IPS-NIHi11 (cell line): Measurements from ENCODE around the gene SYK.
A peak's percentile ranks its signal among the peaks of the same experiment; 100 is the strongest.

Source experiments
- DNase-seq: peaks from one replicate; pipeline ENCODE4 v3.0.0; 2012; ENCODE audit warnings: mixed read lengths, low spot score

SYK gene

DNA sequence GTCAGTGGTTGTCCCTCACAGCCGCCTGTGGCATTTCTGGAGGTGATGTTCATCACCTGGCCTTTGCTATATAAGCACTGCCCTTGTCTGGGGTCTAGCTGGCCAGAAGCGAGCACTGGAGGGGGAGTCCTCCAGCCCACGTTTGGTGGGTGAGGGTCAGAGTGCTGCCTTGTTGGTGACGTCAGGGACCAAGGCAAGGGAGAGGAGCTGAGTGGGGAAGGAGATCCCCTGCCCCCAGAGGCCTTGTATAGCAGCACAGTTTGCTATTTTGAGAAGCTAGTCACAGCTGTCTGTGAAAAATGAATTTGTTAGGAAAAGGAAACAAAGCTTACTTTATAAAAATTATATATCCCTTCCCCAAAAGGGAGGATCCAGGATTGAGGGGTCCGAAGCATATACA is 49.8 kb downstream of the SYK start:
- peak; percentile 58 for DNase-seq

DNA sequence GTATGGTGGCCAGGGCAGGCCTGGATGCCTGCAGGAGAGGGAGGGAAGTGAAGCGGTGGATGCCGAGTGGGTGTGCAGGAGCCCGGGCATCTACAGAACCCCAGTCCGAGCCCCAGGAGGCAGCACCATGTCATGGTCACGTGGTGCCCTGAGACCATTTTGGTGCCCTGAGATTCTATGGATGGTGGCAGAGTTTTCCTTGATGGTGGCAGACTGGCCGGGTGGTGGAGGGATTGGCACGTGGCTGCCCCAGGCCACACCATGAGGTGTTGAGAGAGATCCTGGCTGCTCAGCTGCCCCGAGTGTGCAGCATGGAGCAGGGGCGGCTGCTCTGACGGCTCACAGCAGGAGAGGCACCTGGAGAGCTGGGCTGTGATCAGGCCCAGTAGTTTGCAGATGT is 52.3 kb downstream of the SYK start:
- DNase-seq: no peak

- DNase-seq: no peak
These were observed 53.1 kb downstream of the SYK start for GRCh38 chr9:90854637-90855175.

- DNase-seq: no peak
These were observed 53.7 kb downstream of the SYK start for GRCh38 chr9:90855208-90855902.

DNA sequence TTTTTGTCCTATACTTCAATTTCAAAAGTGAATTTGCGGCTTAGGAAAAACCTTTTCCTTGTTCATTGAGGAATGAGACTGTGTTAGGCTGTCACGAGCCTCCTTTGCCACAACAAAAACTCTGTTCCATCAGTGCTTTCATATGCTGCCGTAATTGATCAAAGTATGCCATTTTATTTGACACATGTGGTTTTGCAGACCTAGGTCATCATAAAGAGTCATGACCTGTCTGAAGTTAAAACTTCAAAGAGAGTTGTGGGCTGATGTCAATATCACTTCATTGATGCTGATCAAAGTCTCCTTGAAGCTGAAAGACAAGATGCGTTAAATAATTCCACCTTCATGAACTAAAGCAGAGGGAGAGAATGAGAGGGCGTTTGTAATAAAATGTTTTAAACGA is 55.5 kb downstream of the SYK start:
- no peak for DNase-seq

DNA sequence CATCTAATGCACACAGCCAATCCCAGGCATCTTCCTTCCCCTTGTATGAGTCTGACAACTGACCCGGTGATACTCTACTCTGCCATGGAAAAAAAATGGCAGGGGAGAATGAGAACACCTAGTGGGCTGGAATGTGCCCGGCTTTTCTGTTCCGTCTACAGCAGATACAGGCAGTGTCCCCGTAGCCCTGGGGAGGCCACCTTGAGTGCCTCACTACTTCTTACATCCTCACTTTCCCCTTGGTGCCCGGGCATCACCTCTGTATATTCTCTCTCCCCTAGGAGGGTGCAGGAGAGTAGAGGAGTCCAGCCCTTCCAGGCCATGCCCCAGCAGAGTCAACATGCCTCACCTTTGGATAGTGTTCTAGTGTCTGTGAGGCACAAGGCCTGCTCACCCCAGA is 56.2 kb downstream of the SYK start:
- no peak for DNase-seq

DNA sequence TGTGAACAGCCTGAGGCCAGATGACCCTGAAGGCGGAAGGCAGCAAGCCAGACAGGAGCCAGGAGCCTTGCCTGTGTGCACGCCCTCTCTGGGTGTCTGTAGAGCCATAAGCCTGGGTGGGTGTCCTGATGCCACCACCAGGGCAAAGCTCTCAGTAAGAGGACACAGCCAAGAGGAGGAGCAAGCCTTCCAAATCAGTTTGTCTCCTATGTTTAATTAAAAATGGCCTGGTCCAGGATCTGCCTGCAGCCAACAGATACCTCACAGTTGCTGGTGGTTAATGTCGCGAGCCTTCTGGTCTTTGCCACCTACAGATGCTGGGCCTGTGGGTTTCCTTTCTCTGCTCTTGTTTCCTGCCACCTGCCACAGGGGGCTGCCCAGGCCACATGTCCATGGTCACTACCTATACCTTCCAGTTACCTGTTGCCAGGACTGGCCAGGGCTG is 56.9 kb downstream of the SYK start:
- no peak for DNase-seq

- no peak for DNase-seq
These were observed 58.8 kb downstream of the SYK start for GRCh38 chr9:90860382-90860781.

GRCh38 chr9:90860826-90861225 is 59.2 kb downstream of the SYK start:
- DNase-seq: no peak

DNA sequence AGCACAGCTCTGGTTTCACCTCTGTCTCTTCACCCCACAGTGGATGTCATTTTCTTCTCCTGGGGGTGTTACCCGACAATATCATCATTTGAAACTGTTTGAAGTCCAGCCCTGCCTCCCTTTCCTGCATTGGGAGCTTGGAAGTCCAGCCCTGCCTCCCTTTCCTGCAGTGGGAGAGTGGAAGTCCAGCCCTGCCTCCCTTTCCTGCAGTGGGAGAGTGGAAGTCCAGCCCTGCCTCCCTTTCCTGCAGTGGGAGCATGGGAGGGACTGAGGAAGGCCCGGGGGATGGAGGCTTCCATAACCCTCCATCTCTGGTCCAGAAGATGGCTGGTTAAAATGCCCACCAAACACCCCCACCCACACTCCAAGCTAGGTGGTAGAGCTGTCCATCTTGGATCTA is 59.8 kb downstream of the SYK start:
- DNase-seq: no peak

DNA sequence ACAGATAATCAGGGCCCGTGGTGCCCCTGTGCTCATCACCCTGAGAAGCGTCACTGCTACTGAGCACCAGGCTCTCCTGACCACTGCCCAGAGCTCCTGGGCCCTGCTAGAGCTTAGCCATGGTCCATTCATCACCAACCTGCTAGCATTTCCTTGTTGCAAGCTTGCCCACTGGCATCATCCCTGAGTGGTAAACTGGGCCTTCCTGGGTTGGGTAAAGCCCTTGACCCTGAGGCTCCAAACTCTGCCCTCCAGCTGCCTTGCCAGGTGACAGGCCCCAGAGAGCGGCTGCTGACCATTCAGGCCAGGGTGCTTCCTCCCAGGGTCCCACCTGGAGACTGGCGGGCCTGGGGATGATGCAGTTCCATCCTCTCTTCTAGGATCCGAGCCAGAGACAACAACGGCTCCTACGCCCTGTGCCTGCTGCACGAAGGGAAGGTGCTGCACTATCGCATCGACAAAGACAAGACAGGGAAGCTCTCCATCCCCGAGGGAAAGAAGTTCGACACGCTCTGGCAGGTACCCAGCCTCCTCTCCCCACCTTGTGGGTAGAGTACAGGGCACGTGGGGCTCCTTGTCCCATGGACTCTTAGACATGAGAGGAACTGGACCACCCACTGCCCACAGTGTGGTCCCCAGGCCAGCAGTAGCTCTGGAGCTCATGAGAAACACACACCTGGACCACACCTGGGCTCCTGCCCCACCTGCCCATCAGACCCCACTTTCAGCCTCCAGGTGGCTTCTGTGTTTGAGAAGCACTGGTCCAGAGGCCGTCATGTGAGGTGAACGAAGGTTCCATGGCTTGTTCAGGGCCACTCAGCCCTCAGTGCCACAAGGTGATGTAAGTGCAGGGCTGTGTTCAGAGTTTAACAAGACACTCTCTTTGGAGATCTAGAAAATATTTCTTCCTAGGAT is 60.5 kb downstream of the SYK start:
- DNase-seq: no peak

- no peak for DNase-seq
These were observed 63.2 kb downstream of the SYK start for GRCh38 chr9:90864779-90865178.

GRCh38 chr9:90867101-90867500 is 65.5 kb downstream of the SYK start:
- DNase-seq: no peak

GRCh38 chr9:90868555-90868954 is 66.9 kb downstream of the SYK start:
- no peak for DNase-seq

DNA sequence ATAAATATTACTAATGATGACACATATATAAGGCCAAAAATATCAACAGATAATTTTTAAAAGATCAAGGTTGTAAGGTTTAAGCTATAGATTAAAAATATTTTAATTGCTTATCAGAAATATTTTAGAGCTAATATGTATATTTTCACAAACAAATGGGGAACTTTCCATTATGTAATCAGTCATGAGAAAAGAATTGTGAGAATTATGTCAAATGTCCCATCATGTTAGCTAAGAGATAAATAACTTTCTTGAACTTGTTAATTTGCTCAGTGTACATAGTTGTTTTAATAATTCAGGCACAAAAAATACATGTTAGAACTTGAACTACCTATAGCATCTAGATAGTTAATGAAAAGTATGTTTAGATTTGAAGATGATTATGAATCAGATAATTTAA is 67.7 kb downstream of the SYK start:
- no peak for DNase-seq

GRCh38 chr9:90870621-90871326 is 69.2 kb downstream of the SYK start:
- DNase-seq: peak; percentile 40

GRCh38 chr9:90871327-90871935 is 69.8 kb downstream of the SYK start:
- no peak for DNase-seq

DNA sequence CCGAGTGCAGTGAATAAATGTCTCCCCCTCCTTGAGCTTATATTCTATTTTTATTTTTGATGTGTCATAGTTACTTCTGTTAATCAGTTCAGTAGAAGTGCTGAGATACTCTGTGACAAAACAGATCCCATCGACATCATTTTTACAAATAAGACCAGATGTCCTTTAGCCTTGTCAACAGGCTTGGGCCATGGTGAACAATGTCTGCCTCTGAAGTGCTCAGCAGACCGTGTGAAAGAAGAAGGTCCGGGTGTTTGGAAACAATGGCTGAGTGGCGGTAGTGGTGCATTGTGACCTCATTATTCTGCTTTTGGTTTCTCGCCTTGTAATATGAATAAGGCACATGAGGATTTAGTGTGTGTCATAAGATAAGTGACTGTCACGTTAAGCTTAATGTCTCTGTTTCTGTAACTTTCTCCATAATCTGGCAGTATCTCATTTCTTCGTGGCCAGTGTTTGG is 71.2 kb downstream of the SYK start:
- no peak for DNase-seq

- no peak for DNase-seq
These were observed 71.8 kb downstream of the SYK start for GRCh38 chr9:90873422-90873821.

GRCh38 chr9:90874194-90874593 is 72.6 kb downstream of the SYK start:
- DNase-seq: no peak

- DNase-seq: no peak
These were observed 76.9 kb downstream of the SYK start for GRCh38 chr9:90878562-90878961.

DNA sequence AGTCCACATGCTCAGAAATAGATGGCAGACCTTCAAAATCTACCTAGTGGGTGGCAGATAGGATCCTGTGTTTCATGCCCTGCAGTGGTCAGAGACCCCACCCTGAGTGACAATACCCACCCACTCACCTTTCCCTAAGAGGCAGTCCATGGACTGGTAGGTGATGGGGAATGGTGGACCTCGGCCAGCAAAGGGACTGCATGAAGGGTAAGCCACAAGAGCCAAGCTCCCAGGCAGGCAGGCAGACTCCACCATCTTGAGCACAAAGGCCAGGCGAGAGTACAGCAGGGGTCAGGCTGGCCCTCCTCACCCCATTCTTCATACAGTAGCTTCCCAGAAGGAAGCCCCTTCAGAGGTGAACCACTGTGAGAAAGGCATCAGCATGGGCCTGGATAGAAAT is 78.4 kb downstream of the SYK start:
- DNase-seq: no peak
